Ramos (cell line): ENCODE results near the gene CHKB.

ENCODE experiments used
- in situ Hi-C: fragments of 300-500 bp; cut with MboI; formaldehyde crosslinking; loops from one replicate; pipeline ENCODE4 v1.14.3; 2022; ENCODE audit warnings: low sequenced_read_pairs; ENCODE audit not compliant: unreplicated experiment

Gene CHKB

GRCh38 chr22:50535113-50535512, 47.5 kb downstream of the CHKB start:
- in situ Hi-C loops = no loop called here

- in situ Hi-C loops = loop anchor here (5.0 kb wide), 1 partner anchor 88 kb away; no protein-coding TSS in a partner anchor
Observed at GRCh38 chr22:50533856-50534711, 48.6 kb downstream of the CHKB start.

- in situ Hi-C loops = loop anchor here (5.0 kb wide), 1 partner anchor 89 kb away; no protein-coding TSS in a partner anchor
Observed at GRCh38 chr22:50532824-50533796, 49.5 kb downstream of the CHKB start.

GRCh38 chr22:50531962-50532674, 50.5 kb downstream of the CHKB start:
- in situ Hi-C loops = loop anchor here (5.0 kb wide), 1 partner anchor 90 kb away; no protein-coding TSS in a partner anchor

GRCh38 chr22:50531546-50531961, 51.1 kb downstream of the CHKB start:
- in situ Hi-C loops = loop anchor here (5.0 kb wide), 1 partner anchor 91 kb away; no protein-coding TSS in a partner anchor

GRCh38 chr22:50530877-50531545, 51.6 kb downstream of the CHKB start:
- in situ Hi-C loops = loop anchor here (5.0 kb wide), 1 partner anchor 91 kb away; no protein-coding TSS in a partner anchor

GRCh38 chr22:50530580-50530876, 52.1 kb downstream of the CHKB start:
- in situ Hi-C loops = loop anchor here (5.0 kb wide), 1 partner anchor 92 kb away; no protein-coding TSS in a partner anchor

- in situ Hi-C loops = loop anchor here (5.0 kb wide), 1 partner anchor 92 kb away; no protein-coding TSS in a partner anchor
Observed at GRCh38 chr22:50529897-50530579, 52.6 kb downstream of the CHKB start, which contains the start of gene TYMP. Gene TYMP, minus strand, starts transcription at chr22:50530012. Its CDS starts 303 bp downstream, at chr22:50529709.

- in situ Hi-C loops = no loop called here
Observed at GRCh38 chr22:50529416-50529896, 53.2 kb downstream of the CHKB start.
